Sigmoid colon (tissue), 4 donors: ENCODE results near the gene DRD5.

Experiments used
- EP300 ChIP-seq, 4 donors: sonication (generic); formaldehyde crosslinking; IDR thresholded peaks; one replicate each; pipeline ENCODE4 v1.6.1; 2017; ENCODE audit warnings: antibody characterized with exemption in 4 of 4
- POLR2A ChIP-seq, 2 donors: fragments of 450-650 bp; IDR thresholded peaks; one replicate each; pipeline ENCODE4 v1.6.1; 2016; ENCODE audit warnings: antibody characterized with exemption in 2 of 2, mild to moderate bottlenecking in 2 of 2, moderate library complexity in 2 of 2
- POLR2AphosphoS5 ChIP-seq, 4 donors: sonication (generic); formaldehyde crosslinking; IDR thresholded peaks; one replicate each; pipeline ENCODE4 v1.6.1; 2017; ENCODE audit warnings: antibody characterized with exemption in 4 of 4
- TF ChIP-seq, protein P1 (sequence below), 4 experiments: fragments of 450-650 bp in 3 of 4; fragments of 200-600 bp in 1 of 4; IDR thresholded peaks; one replicate each; pipeline ENCODE4 v1.5.1; 2016 to 2019; ENCODE audit warnings: antibody characterized with exemption in 4 of 4, mild to moderate bottlenecking in 3 of 4, moderate library complexity in 2 of 4

DNA sequence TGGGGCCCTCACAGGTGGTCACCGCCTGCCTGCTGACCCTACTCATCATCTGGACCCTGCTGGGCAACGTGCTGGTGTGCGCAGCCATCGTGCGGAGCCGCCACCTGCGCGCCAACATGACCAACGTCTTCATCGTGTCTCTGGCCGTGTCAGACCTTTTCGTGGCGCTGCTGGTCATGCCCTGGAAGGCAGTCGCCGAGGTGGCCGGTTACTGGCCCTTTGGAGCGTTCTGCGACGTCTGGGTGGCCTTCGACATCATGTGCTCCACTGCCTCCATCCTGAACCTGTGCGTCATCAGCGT is 652 bp downstream of the DRD5 start:
- TF ChIP-seq POLR2A (IDR thresholded peaks at IDR 0.05) (no peak), EP300 (IDR thresholded peaks at IDR 0.05) (no peak), POLR2AphosphoS5 (IDR thresholded peaks at IDR 0.05) (no peak)
- TF ChIP-seq, protein P1, sequence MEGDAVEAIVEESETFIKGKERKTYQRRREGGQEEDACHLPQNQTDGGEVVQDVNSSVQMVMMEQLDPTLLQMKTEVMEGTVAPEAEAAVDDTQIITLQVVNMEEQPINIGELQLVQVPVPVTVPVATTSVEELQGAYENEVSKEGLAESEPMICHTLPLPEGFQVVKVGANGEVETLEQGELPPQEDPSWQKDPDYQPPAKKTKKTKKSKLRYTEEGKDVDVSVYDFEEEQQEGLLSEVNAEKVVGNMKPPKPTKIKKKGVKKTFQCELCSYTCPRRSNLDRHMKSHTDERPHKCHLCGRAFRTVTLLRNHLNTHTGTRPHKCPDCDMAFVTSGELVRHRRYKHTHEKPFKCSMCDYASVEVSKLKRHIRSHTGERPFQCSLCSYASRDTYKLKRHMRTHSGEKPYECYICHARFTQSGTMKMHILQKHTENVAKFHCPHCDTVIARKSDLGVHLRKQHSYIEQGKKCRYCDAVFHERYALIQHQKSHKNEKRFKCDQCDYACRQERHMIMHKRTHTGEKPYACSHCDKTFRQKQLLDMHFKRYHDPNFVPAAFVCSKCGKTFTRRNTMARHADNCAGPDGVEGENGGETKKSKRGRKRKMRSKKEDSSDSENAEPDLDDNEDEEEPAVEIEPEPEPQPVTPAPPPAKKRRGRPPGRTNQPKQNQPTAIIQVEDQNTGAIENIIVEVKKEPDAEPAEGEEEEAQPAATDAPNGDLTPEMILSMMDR (IDR thresholded peaks at IDR 0.05), result no peak
